Endothelial cell of umbilical vein (primary cell): ENCODE data around the gene YPEL1. TPM values are rescaled to one million over a fixed set of nuclear protein-coding genes. Genes with fewer than 3 reads are reported as not detected.

Source experiments
- BruUV-seq: library from RNA; stranded (reverse); fragments of 400-500 nt; replicated peaks from 2 replicates; lab custom pipeline; 2021; lab: Mats Ljungman, UMichigan
- CTCF ChIA-PET: fragments of 300-600, 350-600 bp; sonication (Branson Sonifier 250); formaldehyde crosslinking; loops from one replicate; lab custom pipeline; 2021; ENCODE audit warnings: antibody characterized with exemption, inconsistent platforms; lab: Charles Lee
- POLR2A ChIA-PET: fragments of 300-600, 350-600 bp; sonication (Branson Sonifier 250); formaldehyde crosslinking; loops from one replicate; lab custom pipeline; 2021; ENCODE audit warnings: antibody characterized with exemption, inconsistent platforms; lab: Charles Lee
- DNase-seq: peaks from one replicate; pipeline ENCODE4 v3.0.0-alpha.2; 2011; ENCODE audit warnings: low read depth, low spot score
- FAIRE-seq: peaks from 2 replicates; lab custom pipeline; 2011; peaks lifted over from hg19 to GRCh38; lab: Jason Lieb, UNC
- H2AFZ ChIP-seq: 2 replicates; pipeline ENCODE4 v1.6.0; 2012; ENCODE audit warnings: low read depth, low read length, control low read depth, inconsistent platforms
- H3K27ac ChIP-seq: 2 replicates; pipeline ENCODE4 v1.5.1; 2011; ENCODE audit warnings: low read depth, mild to moderate bottlenecking, control low read depth, low read length, moderate library complexity; ENCODE audit not compliant: insufficient read depth
- H3K27me3 ChIP-seq, 2 experiments: 2 replicates each; pipeline versions ENCODE4 v1.6.0 to v1.6.1; 2011; ENCODE audit warnings: low read length in 2 of 2, mixed read lengths in 1 of 2; ENCODE audit not compliant: control insufficient read depth in 2 of 2, insufficient read depth in 2 of 2
- H3K36me3 ChIP-seq, 2 experiments: 2 replicates in 1 of 2; 3 replicates in 1 of 2; pipeline ENCODE4 v1.5.1; 2011; ENCODE audit warnings: low read length in 2 of 2, mild to moderate bottlenecking in 1 of 2, moderate library complexity in 1 of 2; ENCODE audit not compliant: control insufficient read depth in 2 of 2, insufficient read depth in 2 of 2; ENCODE audit errors: extremely low read depth in 1 of 2
- H3K4me1 ChIP-seq: 3 replicates; pipeline ENCODE4 v1.5.1; 2011; ENCODE audit warnings: mild to moderate bottlenecking, low read length; ENCODE audit not compliant: control insufficient read depth, insufficient read depth; ENCODE audit errors: extremely low read depth
- H3K4me2 ChIP-seq: 2 replicates; pipeline ENCODE4 v1.6.1; 2011; ENCODE audit warnings: low read length, control low read depth, mixed read lengths; ENCODE audit not compliant: insufficient read depth
- H3K4me3 ChIP-seq, 3 experiments: fragments of 200-600 bp in 1 of 3; sonication (generic), shearing (Covaris generic) in 1 of 3; replicated peaks in 1 of 3; 2 replicates each; pipeline ENCODE4 v1.5.1; 2011 to 2016; ENCODE audit warnings: control low read depth in 3 of 3, low read length in 3 of 3, mild to moderate bottlenecking in 2 of 3, inconsistent platforms in 1 of 3, low read depth in 1 of 3, moderate library complexity in 1 of 3; ENCODE audit not compliant: insufficient read depth in 1 of 3
- H3K79me2 ChIP-seq: 2 replicates; pipeline ENCODE4 v1.6.0; 2012; ENCODE audit warnings: low read length, inconsistent platforms; ENCODE audit not compliant: control insufficient read depth, insufficient read depth
- H3K9ac ChIP-seq: replicated peaks from 2 replicates; pipeline ENCODE3; 2011; ENCODE audit warnings: low read length, control low read depth; ENCODE audit not compliant: insufficient read depth; ENCODE audit errors: extremely low read depth
- H3K9me1 ChIP-seq: replicated peaks from 3 replicates; pipeline ENCODE4 v1.6.0; 2011; ENCODE audit warnings: mild to moderate bottlenecking, low read length; ENCODE audit not compliant: control insufficient read depth, insufficient read depth; ENCODE audit errors: extremely low read depth
- H3K9me3 ChIP-seq: replicated peaks from 2 replicates; pipeline ENCODE4 v1.5.1; 2012; ENCODE audit warnings: low read length, inconsistent platforms; ENCODE audit not compliant: control insufficient read depth, insufficient read depth
- H4K20me1 ChIP-seq: replicated peaks from 2 replicates; pipeline ENCODE3; 2011; ENCODE audit warnings: mild to moderate bottlenecking, low read length; ENCODE audit not compliant: control insufficient read depth, insufficient read depth; ENCODE audit errors: extremely low read depth
- CTCF ChIP-seq, 2 donors: IDR thresholded peaks; 1 replicate in 1 of 2; 2 replicates in 1 of 2; pipeline ENCODE4 v1.5.1; 2011; ENCODE audit warnings: low read length in 2 of 2, mild to moderate bottlenecking in 2 of 2, moderate library complexity in 2 of 2, control low read depth in 1 of 2, inconsistent platforms in 1 of 2, low read depth in 1 of 2; ENCODE audit not compliant: insufficient read depth in 1 of 2; ENCODE audit errors: extremely low read depth in 1 of 2
- EZH2 ChIP-seq: IDR thresholded peaks from 2 replicates; pipeline ENCODE4 v1.6.1; 2012; ENCODE audit warnings: borderline replicate concordance, low read depth, mild to moderate bottlenecking, moderate library complexity, low read length, inconsistent platforms; ENCODE audit not compliant: severe bottlenecking
- FOS ChIP-seq: IDR thresholded peaks from 2 replicates; pipeline ENCODE4 v1.6.1; 2011; ENCODE audit warnings: mild to moderate bottlenecking, low read length, moderate library complexity, borderline replicate concordance; ENCODE audit not compliant: insufficient read depth
- GATA2 ChIP-seq: IDR thresholded peaks from 2 replicates; pipeline ENCODE4 v1.7.0; 2011; ENCODE audit warnings: low read depth, mild to moderate bottlenecking, moderate library complexity, mixed read lengths, low read length; ENCODE audit not compliant: insufficient read length, insufficient read depth
- JUN ChIP-seq: IDR thresholded peaks from 2 replicates; pipeline ENCODE4 v1.6.1; 2011; ENCODE audit warnings: borderline replicate concordance, low read depth; ENCODE audit not compliant: insufficient read length, insufficient read depth
- MYC ChIP-seq: IDR thresholded peaks from one replicate; pipeline ENCODE4 v1.6.1; 2011; ENCODE audit warnings: mild to moderate bottlenecking, low read depth, low read length
- POLR2A ChIP-seq: IDR thresholded peaks from 2 replicates; pipeline ENCODE4 v1.6.1; 2012; ENCODE audit warnings: low read depth, mild to moderate bottlenecking, control low read depth, low read length
- POLR2AphosphoS5 ChIP-seq: IDR thresholded peaks from 2 replicates; pipeline ENCODE4 v1.6.1; 2012; ENCODE audit warnings: low read depth, mild to moderate bottlenecking, control low read depth, low read length, moderate library complexity; ENCODE audit not compliant: insufficient read depth
- dilution Hi-C: fragments of 300-500 bp; cut with MboI; formaldehyde crosslinking; loops from one replicate; pipeline ENCODE4 v1.15.0; 2019; ENCODE audit warnings: low sequenced_read_pairs; ENCODE audit not compliant: extremely low pct_ligation_motif_present
- intact Hi-C: fragments of 100-400 bp; cut with micrococcal nuclease; formaldehyde crosslinking; loops from one replicate; pipeline ENCODE4 v1.10.0; 2022
- polyA plus RNA-seq, 4 experiments: library from polyadenylated mRNA; depleted of rRNA in 3 of 4; stranded (reverse) in 3 of 4; unstranded in 1 of 4; fragments of >200 nt; gene quantifications; 2 replicates each; pipeline versions ENCODE4 v1.2.1 to v1.2.3, GENCODE V29; 2011 to 2012; ENCODE audit warnings: missing spikeins in 1 of 4
- total RNA-seq: library from RNA; stranded (reverse); gene quantifications from 2 replicates; pipeline ENCODE4 v1.2.3, GENCODE V29; 2021
- TF ChIP-seq, protein P1 (sequence below): IDR thresholded peaks from 2 replicates; pipeline ENCODE4 v1.6.1; 2011; ENCODE audit not compliant: insufficient read depth, insufficient read length

YPEL1 gene
- total and polyA plus RNA-seq, 2 donors (not counting 3 experiments of a cell fraction or from before 2014, with no cell fraction given), result 3.7 to 6.2 TPM

DNA sequence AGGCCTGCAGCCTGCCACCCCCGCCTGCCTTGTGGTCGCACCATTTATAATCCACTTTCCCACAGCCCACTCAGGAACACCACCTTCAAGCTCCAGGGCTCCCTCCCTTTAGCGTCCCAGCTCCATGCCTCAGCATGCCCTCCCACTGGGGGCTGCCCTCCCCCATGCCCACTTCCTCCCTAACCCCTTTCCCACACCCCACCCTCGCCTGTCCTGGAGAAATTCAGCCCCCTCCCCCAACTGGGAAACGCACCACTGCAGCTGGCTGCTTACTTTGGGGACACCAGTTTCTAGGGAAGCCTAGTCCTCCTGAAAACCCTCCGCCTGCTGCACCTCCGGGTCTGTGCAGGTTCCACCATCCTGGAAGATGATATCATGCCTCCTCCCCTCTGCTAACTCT, 3.4 kb upstream of the YPEL1 start:
- intact Hi-C loops, result loop anchor here (5.0 kb wide), 1 partner anchor 128 kb away; the partner anchor contains the start of gene MAPK1
- H3K9me3 ChIP-seq, result no peaks in the 10 kb centered on the region
- dilution Hi-C loops, result no loop called here
- peaks cover 2 to 4% of the 10 kb centered on the region in 2 experiments for H3K27me3 ChIP-seq
- H3K4me3 ChIP-seq, result no peak overlapping the region
- no peaks in the 10 kb centered on the region for H3K9me1 ChIP-seq
- H3K9ac ChIP-seq, result no peak overlapping the region
- ChIA-PET CTCF (interaction anchor here (1.4 kb wide), 1 partner anchor 11 kb away, joined by 3 read pairs; no protein-coding TSS in a partner anchor), POLR2A (no interaction called here)
- no peak overlapping the region for H3K27ac ChIP-seq
- DNase-seq (no peak), FAIRE-seq (no peak)
- TF ChIP-seq POLR2A (no peak), GATA2 (no peak), MYC (no peak), FOS (no peak)
- TF ChIP-seq, protein P1, sequence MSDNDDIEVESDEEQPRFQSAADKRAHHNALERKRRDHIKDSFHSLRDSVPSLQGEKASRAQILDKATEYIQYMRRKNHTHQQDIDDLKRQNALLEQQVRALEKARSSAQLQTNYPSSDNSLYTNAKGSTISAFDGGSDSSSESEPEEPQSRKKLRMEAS, result no peak
- no peaks in the 10 kb centered on the region for H3K79me2 ChIP-seq
- no peak overlapping the region for H3K4me2 ChIP-seq
- no TSS peak for BruUV-seq
- H3K36me3 ChIP-seq, result no peaks in the 10 kb centered on the region
- no peak overlapping the region for H2AFZ ChIP-seq
- no peaks in the 10 kb centered on the region for H4K20me1 ChIP-seq
- peaks cover 7% of the 10 kb centered on the region for H3K4me1 ChIP-seq

DNA sequence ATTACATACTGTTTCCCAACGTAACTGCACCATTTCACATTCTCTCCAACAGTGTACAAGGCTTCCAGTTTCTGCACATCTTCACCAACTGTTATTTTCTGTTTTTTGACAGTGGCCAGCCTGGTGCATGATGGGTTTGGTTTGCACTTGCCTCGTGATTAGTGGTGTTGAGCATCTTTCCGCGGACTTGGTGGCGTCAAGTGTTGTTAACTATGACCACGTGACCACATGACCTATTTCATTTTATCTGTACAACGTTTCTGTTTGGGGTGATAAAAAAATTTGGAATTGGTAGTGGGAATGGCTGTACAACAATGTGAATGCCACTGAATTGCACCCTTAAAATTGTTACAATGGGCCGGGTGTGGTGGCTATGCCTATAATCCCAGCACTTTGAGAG, 2.5 kb upstream of the YPEL1 start:
- Histone ChIP-seq H3K4me3 (no peak overlapping the region), H3K36me3 (no peaks in the 10 kb centered on the region), H4K20me1 (no peaks in the 10 kb centered on the region), H3K79me2 (no peaks in the 10 kb centered on the region), H3K4me2 (no peak overlapping the region), H3K9ac (no peak overlapping the region), H3K4me1 (peaks cover 7% of the 10 kb centered on the region), H3K27me3 (peaks cover 2 to 7% of the 10 kb centered on the region in 2 experiments), H3K9me3 (no peaks in the 10 kb centered on the region), H3K27ac (no peak overlapping the region), H3K9me1 (no peaks in the 10 kb centered on the region), H2AFZ (no peak overlapping the region)
- dilution Hi-C loops, result no loop called here
- TF ChIP-seq POLR2A (no peak), GATA2 (no peak), FOS (no peak), JUN (no peak), CTCF (IDR thresholded peaks at IDR 0.05; ENCODE audit: extremely low read depth in 1 of 2, insufficient read depth in 1 of 2, low read depth in 1 of 2, low read length in 2 of 2) (no peak), POLR2AphosphoS5 (no peak), EZH2 (no peak), MYC (no peak)
- TF ChIP-seq, protein P1, result no peak
- no peak for FAIRE-seq
- intact Hi-C loops, result loop anchor here (5.0 kb wide), 1 partner anchor 129 kb away; the partner anchor contains the start of gene MAPK1
- no TSS peak for BruUV-seq
- CTCF ChIA-PET, result no interaction called here
- no peak for DNase-seq
- POLR2A ChIA-PET, result no interaction called here
